GM10248 (cell line): ENCODE measurements around the gene MSI2.

ENCODE experiments used
- CTCF ChIA-PET: fragments of 300-600 bp; sonication (Branson Sonifier 250); formaldehyde crosslinking; extraction: SDS; loops from one replicate; lab custom pipeline; 2021; ENCODE audit warnings: antibody characterized with exemption; lab: Yijun Ruan, JAX
- POLR2A ChIA-PET: fragments of 350-650 bp; sonication (Branson Sonifier 250); formaldehyde crosslinking; extraction: SDS; loops from one replicate; lab custom pipeline; 2020; ENCODE audit warnings: antibody characterized with exemption; lab: Yijun Ruan, JAX
- DNase-seq: peaks from one replicate; pipeline ENCODE4 v3.0.0; 2012; ENCODE audit errors: extremely low spot score
- CTCF ChIP-seq: IDR thresholded peaks from 2 replicates; pipeline ENCODE4 v1.5.1; 2012; ENCODE audit warnings: mild to moderate bottlenecking, low read depth; ENCODE audit errors: extremely low read depth, missing control alignments, control extremely low read depth

MSI2 gene

DNA sequence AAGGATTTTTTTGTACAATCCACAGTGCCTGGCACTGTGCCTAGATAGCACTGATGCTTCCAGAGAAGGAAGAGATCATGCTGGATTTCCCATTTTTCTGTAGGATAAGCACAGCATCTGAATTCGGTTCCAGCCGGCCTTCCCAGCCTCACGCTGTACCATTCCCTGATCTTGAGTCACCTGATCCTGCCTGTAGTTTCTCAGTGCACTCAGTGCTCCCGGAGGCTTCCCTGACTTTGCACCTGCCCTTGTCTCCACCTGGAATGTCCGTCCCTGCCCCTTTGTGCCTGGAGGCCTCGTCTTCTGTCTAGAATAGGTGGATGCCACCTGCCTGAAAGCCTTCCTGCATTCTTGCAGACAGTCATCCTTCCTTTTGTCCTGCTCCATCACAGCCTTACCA is 308.9 kb downstream of the MSI2 start:
- no peak for DNase-seq
- POLR2A ChIA-PET = no interaction called here
- TF ChIP-seq CTCF = no peak
- CTCF ChIA-PET = no interaction called here

DNA sequence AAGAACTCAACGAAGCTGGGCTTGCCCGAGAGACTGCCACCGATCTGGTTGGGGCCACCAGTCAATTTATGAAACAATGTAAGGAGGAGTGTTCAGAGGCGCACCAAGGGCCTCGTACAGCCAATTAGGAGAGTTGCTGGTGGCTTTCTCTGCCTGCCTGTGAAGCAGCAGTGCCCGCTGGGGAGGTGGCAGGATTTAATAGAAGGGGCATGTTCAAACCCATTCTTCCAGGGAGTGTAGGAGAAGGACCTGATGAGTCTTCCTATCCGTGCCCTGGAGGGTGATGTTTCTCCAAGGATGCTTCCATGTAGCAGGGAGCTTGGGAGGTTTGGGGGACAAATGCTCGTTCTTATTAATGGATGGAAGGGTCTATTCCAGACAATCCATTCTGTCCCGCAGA is 310.4 kb downstream of the MSI2 start:
- ChIA-PET CTCF (interaction anchor here (1.3 to 1.8 kb wide), 4 partner anchors 14 to 324 kb away, joined by 3 to 8 read pairs (median 5); no protein-coding TSS in a partner anchor), POLR2A (no interaction called here)
- no peak for DNase-seq
- TF ChIP-seq CTCF = no peak

GRCh38 chr17:57567251-57567650 is 310.9 kb downstream of the MSI2 start:
- ChIA-PET POLR2A (interaction anchor here (0.6 kb wide), 1 partner anchor 9 kb away, joined by 6 read pairs; no protein-coding TSS in a partner anchor), CTCF (interaction anchor here (1.2 to 1.8 kb wide), 4 partner anchors 14 to 325 kb away, joined by 3 to 8 read pairs (median 4); no protein-coding TSS in a partner anchor)
- TF ChIP-seq CTCF = no peak
- DNase-seq = no peak

DNA sequence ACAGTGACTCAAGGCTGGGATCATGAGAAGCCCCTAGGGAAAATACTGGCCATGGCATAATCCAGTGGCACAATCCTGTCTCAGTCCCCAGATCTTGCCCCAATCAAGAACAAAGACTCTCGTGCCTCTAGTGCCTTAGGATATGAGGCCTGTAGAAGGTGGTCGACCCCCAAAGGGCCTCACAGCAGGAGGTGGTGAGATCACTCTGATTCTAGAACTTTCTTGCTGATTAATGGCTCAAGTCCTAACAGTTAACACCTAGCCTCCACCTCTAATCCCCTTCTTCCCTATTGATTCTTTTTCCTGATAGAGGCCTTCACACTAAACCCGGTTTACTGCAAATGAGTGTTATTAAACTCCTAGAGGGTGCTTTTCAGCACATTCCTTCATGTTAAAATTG is 312.0 kb downstream of the MSI2 start:
- ChIA-PET POLR2A (no interaction called here), CTCF (interaction anchor here (1.2 to 2.5 kb wide), 4 partner anchors 14 to 326 kb away, joined by 3 to 11 read pairs (median 4); no protein-coding TSS in a partner anchor)
- no peak for DNase-seq
- no peak for TF ChIP-seq CTCF

DNA sequence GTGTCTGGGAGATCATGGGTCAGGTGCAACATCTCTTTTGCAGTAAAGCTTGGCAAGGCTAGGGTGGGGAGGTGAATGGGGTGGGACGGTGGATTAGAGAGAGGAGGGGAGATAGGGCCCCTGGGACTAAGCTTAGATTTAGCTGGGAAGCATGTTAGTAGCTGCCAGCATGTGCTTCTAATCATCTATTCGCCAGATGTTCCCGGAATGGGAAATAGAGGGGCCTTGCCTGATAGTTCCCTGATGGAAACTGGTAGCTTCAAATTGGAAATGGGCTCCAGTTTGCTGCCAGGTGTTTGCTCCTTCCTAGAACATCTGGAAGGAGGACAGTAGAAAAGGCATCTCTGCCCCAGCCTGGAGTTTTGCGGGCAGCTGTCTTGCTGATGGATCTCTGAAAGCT is 312.7 kb downstream of the MSI2 start:
- POLR2A ChIA-PET = no interaction called here
- no peak for TF ChIP-seq CTCF
- CTCF ChIA-PET = interaction anchor here (1.1 to 2.5 kb wide), 4 partner anchors 11 to 18 kb away, joined by 3 to 11 read pairs (median 4); no protein-coding TSS in a partner anchor
- no peak for DNase-seq

GRCh38 chr17:57569853-57570252 is 313.5 kb downstream of the MSI2 start:
- DNase-seq = no peak
- TF ChIP-seq CTCF = no peak
- CTCF ChIA-PET = interaction anchor here (1.1 to 2.5 kb wide), 4 partner anchors 12 to 18 kb away, joined by 3 to 11 read pairs (median 4); no protein-coding TSS in a partner anchor
- POLR2A ChIA-PET = no interaction called here
